T-helper 9 cell (primary cell): ENCODE measurements around the gene PLD3.
A peak's percentile ranks its signal among the peaks of the same experiment; 100 is the strongest.

Source experiments
- DNase-seq: peaks from one replicate; pipeline ENCODE4 v3.0.0-alpha.2; 2020
- total RNA-seq, 2 donors: gene quantifications; one replicate each; lab custom pipeline; 2026; lab: John Stamatoyannopoulos, UW

PLD3 gene, protein sequence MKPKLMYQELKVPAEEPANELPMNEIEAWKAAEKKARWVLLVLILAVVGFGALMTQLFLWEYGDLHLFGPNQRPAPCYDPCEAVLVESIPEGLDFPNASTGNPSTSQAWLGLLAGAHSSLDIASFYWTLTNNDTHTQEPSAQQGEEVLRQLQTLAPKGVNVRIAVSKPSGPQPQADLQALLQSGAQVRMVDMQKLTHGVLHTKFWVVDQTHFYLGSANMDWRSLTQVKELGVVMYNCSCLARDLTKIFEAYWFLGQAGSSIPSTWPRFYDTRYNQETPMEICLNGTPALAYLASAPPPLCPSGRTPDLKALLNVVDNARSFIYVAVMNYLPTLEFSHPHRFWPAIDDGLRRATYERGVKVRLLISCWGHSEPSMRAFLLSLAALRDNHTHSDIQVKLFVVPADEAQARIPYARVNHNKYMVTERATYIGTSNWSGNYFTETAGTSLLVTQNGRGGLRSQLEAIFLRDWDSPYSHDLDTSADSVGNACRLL
- total RNA-seq, result 40.1 to 60.9 reads per million in 2 donors

DNA sequence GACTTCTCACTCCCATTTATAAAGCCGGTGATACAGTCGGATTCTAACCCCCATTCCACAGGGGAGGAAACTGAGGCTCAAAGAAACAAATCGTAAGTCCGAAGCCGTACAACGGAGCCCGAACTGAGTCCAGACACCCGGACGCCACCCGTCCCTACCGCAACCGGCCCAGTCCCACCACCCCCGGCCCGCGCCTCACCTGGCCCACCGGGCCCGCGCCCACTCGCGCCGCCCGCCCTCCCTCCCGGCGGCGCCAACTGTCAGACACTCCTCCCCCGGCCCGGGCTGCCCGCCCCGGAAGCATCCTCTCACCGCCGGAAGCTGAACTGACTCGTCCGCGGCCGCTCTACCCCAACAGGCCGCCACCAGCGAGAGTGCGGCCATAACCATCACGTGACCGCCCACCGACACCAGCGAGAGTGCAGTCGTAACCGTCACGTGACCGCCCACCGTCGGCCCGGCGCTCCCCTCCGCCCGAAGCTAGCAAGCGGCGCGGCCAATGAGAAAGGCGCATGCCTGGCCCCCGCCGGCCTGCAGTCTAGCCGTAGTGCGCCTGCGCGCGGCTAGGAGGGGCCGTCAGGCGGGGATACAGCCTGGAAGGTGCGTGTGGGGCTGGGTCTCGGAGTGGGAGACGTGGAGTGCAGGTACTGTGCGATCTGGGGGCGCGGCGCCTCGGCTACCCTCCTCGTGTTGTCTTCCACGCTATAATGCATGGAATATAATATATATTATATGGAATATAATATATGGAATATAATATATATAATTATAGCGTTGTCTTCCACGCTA is at the start of gene PLD3, which contains the start of gene C19orf47:
PLD3 (plus strand) TSS at position 571 of the 789 bp plus-strand sequence. CDS start 17,789 bp downstream, outside the sequence.
C19orf47 (minus strand) TSS at position 273 of the 789 bp plus-strand sequence. CDS start 6,540 bp downstream, outside the sequence.
- peak; percentile 96 for DNase-seq

DNA sequence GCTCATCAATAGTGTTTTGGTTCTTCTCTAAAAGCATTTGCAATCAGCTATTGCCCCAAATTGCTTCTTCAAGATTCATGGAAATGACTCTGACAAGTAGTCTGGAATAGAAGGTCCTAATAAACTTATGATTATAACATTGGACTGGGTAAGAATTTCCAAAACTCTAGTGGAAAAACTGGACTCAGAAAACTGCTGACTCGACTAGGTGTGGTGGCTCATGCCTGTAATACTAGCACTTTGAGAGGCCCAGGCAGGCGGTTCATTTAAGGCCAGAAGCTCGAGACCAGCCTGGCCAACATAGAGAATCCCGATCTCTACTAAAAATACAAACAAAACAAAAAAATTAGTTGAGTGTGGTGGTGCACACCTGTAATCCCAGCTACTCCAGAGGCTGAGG is 47.8 kb upstream of the PLD3 start:
- no peak for DNase-seq

DNA sequence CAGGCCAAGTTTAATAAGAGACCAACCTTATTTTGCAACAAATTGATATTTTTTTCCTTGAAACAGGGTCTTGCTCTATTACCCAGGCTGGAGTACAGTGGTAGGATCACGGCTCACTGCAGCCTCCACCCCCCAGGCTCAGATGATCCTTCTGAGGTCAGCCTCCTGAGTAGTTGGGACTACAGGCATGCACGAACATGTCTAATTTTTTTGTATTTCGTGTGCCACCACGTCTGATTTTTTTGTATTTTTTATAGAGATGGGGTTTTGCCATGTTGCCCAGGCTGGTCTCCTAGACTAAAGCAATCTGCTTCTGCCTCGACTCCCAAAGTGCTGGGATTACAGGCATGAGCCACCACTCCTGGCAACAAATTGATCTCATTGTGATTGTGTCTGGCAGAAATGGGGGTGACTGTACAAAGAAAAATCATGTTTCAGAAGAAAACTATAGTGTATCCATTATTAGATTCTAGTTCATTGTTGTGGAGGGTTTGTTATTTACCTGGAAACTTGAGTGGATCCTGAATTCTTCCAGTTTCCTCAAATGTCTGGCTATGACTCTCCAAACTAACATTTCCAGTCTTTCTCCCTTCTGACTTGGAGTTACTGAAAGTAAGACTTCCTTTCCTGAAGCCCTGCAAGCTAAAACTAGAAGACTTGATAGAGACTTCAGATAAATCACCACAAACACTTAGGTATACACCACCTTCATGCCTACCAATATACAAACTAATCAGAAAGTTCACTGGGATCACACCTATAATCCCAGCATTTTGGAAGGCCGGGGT is 46.1 kb upstream of the PLD3 start:
- no peak for DNase-seq

DNA sequence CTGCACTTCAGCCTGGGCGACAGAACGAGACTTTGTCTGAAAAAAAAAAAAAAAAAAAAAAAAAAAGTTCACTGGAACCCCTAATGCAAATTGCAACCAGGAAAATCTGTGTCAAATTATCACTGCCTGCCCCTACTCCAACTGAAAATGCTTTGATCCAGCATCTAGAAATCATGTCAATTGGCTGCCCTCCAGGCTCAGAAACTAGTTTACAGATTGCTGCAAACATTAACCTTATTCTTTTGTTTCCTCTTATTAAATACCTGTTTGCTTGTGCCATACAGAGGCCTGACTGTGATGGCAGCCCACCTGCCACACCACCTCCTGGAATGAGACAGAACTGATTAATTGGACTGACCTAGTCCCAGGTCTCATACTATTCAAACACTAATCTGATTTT is 44.7 kb upstream of the PLD3 start:
- no peak for DNase-seq

DNA sequence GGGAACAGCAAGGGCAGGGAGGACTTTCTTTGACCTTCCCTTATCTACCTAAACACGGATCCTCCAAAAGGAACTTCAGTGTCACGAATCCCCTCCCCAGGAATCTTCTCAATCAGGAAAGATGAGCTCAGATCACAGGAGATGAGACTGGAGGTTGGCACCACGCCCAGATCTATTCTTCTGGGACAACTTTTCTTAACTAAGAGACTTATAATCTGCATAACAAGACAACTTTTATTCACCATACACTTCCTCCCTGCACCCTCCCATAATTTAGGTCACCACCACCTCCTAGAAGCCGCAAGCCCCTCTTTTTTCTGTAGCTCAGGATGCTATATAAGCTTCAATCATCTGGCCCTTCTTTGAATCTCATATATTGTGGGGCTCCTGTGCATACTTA is 44.2 kb upstream of the PLD3 start:
- DNase-seq, result no peak

DNA sequence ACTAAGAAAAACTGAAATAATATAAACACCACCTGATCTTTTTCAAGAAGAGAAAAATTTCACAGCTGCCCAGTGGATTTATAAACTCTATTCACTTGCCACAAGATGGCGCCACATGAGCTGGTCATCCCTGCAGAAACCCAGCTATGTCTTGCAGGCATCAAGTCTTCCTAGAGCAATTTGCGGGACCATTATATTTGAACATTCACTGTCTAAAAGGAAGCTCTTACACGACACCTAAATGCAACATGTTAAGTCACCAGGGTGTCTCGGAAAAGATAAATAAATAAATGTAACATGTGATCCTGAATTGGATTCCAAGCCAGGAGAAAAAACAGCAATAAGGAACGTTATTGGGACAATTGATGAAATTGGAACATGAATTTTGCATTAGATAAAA is 43.1 kb upstream of the PLD3 start:
- DNase-seq, result peak; percentile 64

DNA sequence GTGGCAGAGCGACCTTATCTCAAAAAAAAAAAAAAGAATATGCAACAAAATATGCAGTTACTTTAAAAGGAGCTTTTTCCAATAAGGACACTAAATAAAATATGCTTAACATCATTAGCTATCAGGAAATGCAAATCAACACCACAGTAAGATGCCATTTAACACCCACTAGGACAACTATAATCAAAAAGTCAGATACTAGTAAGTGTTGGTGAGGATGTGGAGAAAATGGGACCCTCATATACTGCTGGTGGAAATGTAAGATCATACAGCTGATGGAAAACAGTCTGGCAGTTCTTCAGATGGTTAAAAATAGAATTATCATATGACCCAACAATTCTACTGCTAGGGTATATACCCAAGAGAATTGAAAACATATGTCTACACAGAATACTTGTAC is 38.8 kb upstream of the PLD3 start:
- no peak for DNase-seq

DNA sequence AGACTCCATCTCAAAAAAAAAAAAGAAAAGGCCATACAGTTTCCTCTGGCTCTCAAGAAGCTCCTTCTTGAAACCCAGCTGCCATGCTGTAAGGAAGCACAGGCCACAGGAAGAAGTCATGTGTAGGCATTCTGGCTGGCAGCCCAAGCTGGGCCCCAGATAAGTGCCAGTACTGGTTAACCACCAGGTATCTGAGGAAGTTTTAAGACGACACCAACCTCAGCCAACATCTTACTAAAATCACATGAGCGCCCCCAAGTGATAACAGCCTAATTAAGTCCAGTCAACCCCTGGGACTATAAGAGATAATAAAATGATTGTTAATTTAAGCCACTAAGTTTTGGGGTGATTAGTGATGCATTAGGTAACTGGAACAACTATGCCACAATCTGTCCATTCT is 36.0 kb upstream of the PLD3 start:
- DNase-seq, result no peak

DNA sequence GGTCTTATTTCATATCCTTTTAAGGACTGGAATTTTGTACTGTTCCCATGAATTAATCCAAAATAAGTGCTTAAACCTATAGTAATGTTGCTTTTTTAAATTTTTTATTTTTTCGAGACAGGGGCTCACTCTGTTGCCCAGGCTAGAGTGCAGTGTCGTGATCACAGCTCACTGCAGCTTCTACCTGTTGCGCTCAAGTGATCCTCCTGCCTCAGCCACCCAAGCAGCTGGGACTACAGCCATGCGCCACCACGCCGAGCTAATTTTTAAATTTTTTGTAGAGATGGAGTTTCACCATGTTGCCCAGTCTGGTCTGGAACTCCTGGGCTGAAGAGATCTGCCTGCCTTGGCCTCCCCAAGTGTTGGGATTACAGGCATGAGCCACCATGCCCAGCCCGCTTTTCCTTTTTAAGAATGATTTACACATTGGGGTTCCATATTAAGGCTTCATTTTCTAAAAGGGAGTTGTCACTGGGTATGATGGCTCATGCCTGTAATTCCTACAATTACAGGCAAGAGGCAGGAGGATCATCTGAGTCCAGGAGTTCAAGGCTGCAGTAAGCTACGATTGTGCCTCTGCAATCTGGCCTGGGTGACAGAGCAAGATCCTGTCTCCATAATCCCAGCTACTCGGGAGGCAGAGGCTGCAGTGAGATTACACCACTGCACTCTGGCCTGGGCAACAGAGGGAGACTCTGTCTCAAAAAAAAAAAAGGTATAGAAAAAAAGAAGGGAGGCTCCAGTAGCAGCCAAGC is 35.1 kb upstream of the PLD3 start:
- DNase-seq, result no peak

DNA sequence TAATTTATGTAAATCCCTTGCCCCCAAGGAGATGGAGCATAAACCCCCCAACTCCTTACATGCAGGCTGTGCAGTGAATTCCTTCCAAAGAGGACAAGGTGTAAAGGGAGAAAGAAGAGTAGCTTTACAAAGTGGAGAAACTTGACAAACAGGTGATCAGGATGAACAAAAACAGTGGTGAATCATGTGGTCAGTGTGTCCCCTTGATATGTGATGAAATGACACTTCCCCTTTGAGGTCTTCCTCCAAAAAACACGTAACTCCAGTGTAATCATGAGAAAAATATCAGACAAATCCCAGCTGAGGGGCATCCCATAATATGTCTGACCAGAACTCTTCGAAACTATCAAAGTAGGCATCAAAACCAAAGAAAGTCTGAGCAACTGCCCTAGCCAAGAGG is 33.8 kb upstream of the PLD3 start:
- no peak for DNase-seq

DNA sequence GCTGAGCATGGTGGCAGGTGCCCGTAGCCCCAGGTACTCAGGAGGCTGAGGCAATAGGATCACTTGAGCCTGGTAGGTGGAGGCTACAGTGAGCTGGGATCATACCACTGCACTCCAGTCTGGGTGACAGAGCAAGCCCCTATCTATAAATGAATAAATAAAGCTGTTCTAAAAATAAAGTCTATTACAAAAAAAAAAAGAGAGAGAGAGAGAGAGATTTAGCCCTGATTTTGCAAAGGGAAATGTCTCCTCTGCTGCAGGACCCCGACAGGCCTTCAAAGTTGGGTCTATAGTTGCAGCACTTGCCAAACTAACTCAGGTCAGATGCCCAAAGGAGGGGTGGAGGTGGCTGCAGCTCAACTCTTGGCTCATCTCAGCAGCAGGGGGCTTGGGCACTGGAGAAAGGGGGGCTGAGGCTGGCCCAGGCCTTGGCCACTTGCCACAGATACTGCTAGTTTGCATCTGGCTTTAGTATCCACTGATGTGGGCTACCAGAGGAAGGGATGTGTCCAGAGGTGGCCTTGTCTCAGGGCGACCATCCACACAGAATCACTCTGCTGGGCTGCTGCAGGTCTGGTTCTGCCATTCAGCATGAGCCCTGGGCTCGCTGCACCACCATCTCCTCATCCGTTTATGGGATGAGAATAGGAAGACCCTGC is 32.6 kb upstream of the PLD3 start:
- no peak for DNase-seq

DNA sequence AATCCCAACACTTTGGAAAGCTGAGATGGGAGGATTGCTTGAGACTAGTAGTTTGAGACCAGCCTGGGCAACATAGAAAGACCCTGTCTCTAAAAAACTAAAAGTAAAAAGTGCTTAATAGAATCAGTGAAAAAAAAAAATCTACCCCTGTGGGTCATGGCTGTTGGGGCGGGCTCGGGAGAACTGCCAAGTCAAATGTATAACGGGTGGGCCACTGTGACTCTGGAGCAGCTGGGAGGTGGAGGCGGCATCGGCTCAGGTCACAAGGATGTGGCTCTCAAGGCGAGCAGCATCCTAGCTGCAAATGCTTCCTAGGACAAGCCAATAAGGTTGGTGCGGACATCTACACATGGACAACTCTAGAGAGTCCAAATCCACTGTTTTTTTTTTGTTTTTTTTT is 31.2 kb upstream of the PLD3 start:
- no peak for DNase-seq

DNA sequence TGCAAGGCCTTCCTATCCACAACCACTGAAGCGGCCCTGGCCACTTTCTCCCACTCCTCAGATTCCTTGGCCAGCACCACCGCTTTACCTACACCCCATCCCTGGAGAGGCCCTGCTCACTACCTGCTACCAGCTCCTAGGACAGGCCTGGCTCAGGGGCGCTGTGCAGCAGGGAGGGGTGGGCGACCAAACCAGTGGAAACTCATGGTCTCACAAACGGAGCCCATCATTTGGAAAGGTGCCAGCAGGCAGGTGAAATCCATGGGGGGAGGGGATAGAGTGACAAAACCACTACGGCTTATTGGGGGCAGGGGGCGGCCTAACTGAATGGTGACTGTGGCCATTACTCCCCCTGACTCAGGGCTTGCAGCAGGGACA is 27.9 kb upstream of the PLD3 start:
- DNase-seq, result no peak

DNA sequence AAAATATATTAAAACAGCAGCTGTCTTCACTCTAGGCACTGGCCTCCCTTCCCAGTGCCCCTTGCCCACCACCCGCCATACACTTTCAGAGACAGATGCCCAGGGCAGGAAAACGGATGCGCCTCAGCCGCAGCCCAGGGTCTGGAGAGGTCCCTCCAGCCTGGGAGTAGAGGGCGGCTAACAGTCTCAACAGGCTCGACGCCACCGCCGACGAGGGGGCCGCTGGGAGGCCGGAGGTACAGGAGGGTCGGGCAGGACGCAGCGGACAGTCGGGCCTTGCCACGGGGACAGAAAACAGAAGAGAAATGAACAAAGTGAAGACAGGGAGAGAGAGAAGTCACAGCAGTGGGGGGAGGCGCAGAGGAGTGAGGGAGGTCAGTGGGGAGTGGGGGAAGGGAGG is 27.4 kb upstream of the PLD3 start:
- DNase-seq, result no peak

DNA sequence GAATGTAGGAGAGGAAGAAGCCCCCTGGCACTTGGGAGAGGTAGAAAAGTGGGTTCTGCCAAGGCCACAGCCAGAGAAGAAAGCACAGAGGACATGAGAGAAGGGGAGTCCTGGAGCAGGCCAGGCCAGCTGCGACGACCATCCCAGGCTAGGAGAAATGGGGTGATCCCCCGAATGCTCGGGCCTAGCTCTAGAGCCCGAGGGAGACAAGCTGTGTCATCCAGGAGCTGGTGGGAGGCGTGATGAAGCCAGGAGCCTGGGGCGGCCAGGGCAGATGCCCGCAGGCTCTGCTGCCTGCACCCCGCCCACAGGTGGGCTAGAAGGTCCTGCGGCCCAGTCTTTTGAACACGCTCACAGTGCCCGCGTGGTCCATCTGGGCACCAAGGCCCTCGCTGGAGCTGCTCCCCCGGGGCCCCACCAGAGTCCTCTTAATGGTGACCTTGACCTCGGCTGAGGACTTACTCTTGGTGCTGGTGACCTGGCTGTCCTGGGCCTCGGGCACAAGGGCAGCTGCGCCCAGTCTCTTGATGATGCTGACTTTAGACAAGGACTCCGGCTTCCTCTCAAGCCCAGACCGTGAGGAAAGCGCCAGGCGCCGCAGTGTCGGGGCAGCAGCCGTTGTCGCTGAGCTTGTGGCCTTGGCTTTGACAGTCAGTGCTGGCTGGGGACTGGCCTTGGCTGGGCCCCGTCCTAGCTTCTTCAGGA is 26.8 kb upstream of the PLD3 start:
- no peak for DNase-seq

DNA sequence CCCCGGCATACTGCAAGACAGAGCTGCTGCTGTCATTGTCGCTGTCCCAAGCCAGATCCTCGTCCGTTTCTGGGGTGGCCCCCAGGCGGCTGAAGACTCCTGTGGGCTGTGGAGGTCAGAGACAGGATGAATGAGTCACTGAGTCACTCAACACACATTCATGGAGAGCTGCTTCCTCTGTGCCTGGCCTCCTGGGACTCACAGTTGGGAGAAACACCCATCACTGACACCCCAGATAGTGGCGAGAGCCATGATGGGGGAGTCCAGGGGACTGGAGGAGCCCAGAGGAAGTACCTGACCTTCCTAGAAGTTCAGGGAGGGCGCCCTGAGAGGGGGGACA is 26.3 kb upstream of the PLD3 start:
- DNase-seq, result no peak

DNA sequence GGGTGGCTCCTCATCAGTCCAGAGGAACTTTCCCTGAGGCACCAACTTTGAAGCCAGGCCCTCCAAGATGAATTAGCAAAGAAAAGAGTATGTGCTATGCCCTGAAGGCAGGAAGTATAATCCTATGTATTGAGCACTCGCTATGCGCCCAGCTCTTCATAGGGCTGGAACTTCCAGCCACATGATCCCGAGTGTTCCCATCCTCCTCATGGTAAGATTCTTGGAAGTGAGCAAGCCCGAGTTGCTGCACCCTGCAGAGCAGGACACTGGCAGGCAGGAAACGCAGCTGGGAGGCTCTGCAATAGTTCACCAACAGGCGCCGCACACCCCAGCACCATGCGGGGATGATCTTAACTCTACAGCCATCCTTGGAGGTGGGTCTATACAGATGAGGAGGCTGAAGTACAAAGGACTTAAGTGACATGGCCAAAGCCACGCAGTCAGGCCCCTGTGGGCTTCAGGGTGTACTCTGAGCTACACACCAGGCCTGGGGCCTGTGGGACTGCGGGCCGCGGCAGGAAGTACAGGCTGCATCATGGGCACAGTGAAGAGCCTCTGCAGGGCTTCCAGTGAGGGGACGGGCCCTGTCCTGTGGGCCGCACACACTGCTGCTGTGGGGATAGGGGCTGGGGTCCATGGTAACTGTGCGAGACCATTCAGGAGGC is 25.4 kb upstream of the PLD3 start:
- DNase-seq, result no peak

DNA sequence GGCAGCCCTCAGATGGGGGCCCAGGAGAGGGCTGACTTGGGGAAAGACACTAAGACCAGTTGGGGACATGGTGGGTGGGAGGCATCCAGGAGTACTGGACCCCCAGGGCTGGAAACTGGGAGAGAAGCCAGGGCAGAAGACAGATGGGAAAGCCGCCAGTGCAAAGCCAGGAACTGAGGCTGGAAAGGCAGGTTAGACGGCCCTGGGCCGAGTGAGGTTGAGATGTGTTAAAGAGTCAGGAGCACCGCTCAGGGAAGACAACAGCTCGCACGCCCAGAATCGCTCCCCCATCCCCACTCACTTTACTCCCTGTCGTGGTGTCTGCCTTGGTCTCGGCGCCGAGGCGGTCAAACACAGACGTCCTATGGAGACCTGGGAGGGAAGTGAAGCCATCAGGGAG is 24.8 kb upstream of the PLD3 start:
- DNase-seq, result no peak

DNA sequence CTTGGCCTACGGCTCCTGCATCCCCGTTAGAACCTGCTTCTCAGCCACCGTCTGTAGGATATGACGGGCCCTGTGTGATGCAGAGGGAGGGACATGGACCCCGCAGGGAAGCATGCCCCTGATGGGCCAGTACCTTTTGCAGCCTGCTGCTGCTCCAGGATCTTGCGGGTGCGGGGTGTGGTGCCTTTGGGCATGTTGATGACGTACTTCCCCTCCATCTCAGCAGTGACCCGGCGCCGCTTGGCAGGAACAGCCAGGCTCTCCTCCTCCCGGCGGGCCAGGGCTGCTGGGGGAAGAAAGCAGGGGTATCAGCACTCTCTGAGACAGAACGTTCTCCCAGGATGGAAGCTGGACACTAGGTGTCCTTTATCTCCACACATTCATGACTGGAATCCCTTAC is 22.3 kb upstream of the PLD3 start:
- no peak for DNase-seq

DNA sequence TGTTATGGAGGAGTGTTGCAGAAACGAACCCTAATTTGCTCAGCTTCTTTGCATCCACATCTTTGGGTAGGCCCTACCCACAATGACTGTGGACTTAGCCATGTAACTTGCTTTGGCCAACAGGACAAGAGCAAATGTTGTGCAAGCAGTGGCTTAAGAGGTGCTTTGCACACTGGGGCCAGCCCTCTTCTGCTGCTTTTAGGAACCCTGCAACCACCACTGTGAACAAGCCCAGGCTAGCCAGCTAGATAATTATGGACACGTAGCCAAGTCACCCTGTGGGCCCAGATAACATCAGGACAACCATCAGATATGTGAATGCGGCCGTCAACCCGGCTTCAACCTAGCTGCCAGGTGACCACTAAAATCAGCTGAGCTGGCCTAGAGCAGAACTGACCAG is 17.4 kb upstream of the PLD3 start:
- no peak for DNase-seq

DNA sequence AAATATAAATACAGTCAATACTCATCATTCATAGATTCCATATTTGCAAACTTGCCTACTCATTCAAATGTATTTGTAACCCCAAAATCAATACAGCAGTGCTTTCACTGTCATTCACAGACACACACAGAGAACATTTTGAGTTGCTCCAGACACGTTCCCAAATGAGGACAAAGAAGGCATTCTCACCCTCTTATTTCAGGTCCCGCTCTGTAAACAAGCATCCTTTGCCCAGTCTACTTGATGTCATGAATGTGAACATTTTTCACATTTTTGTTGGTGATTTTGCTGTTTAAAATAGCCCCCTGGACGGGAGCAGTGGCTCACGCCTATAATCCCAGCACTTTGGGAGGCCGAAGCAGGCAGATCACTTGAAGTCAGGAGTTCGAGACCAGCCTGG is 15.8 kb upstream of the PLD3 start:
- DNase-seq, result no peak
